ENCODE results near the gene TRIM32.

Gene TRIM32

DNA sequence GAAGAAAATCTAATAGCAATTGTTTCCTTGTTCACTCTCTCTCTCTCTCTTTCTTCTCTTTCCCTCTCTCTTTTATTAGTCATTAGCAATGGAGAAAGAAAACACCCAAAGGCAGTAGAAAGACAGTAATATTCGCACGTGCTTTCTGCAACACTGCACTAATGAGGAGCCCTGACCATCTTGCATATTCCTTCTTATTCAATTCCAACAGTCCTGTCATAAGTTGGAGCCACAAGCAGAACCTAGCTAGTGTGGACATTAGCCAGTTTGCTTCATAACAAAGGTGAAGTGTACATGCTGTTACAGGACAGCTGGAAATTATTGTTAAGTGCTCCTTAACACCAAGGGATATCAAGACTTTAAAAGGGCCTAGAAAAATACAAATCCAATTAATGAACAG lies 63.4 kb downstream of the TRIM32 start:
- no peak overlapping the region for H3K4me3 ChIP-seq (ENCODE audit: low read depth, low read length)

All from iPS-11a (cell line).